Stimulated activated CD8-positive, alpha-beta memory T cell treated with anti-CD3 and anti-CD28 coated beads, Interleukin-2, amount 100 ng/mL, for 48 hours (primary cell): ENCODE data around the gene ITGA8.
"Not testable (repeated sequence)": the region's sequence is repeated elsewhere in the genome, so short reads cannot be mapped to it uniquely, and the experiment has no call there.

Experiments
- DNase-seq, 2 donors: peaks; one replicate each; pipeline ENCODE4 v3.0.0-alpha.2; 2020; ENCODE audit warnings: low read depth in 2 of 2

The ITGA8 gene

DNA sequence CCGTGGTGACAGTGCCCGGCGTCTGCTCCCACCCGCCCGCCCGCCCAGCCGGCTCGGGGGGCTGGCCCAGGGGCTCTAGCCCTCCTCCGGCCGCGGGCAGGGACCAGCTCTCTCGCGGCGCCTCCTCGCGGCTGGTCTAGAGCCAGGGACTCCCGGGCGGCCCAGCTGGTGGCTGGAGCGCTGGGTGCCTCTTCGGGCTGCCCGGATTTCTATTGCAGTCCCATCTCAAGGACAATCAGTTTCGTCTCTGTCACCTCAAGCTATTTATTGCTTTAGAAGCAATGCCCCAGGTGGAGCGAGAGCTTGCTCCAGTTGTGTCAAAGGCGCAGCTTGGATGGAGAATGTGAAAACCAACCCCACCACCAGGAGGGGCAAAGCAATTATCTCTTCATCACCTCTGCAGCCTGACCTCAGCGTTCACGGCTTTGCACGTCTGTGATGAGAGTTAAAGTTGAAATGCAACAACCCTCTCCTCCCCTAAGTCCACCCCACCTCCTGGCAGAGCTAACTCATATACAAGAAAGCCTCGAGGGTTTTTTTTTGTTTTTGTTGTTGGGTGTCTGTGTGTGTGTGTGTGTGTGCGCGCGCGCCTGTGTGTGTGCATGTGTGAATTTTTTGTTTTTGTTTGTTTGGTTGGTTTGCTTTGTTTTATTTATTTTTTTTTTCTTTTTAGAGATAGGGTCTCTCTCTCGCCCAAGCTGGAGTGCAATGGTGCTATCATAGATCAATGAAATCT, at the start of gene ITGA8:
Gene ITGA8 (minus strand): TSS at position 24 of the 736 bp plus-strand sequence. CDS start 151 bp downstream, outside the sequence.
- peak in 1 of 2 donors; percentile 3 for DNase-seq

DNA sequence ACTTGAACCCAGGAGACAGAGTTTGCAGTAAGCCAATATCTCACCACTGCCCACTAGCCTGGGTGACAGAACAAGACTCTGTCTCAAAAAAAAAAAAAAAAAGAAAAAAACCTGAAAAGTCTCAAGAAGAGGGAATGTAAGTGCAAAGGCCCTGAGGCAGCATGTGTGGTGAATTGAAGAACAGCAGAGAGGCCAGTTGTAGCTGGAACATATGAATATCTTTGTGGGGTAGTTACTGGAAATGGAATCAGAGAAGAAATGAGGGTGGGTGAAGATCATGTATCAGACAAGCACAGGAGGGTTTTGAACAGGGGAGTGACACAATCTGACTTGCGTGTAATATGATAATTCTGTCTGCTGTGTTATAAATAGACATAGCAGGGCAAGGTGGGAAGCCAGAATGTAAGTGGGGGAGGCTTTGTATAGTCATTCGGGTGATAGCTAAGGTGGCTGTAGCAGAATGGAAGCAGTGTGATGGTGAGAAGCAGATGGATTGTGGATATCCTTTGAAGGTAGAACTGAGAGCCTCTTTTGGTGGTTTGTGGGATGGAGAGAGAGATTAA, 45.3 kb upstream of the ITGA8 start:
- DNase-seq = no peak

DNA sequence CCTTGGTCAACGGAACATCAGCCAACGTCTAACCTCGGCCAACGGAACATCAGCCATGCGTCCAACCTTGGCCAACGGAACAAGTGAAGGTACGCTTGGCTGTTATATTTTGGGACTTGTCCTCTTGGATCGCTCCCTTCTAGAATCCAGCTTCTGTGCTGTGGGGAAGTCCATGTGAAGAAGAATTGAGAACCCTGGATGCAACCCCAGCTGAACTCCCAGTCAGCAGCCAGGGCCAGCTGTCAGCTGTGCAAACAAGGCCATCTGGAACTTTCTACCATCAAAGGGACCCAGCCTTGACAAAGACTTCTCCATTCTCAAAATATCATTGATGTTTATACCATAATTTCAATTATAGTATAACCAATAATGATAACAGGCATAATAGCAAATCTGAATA, 43.3 kb upstream of the ITGA8 start:
- no peak for DNase-seq

DNA sequence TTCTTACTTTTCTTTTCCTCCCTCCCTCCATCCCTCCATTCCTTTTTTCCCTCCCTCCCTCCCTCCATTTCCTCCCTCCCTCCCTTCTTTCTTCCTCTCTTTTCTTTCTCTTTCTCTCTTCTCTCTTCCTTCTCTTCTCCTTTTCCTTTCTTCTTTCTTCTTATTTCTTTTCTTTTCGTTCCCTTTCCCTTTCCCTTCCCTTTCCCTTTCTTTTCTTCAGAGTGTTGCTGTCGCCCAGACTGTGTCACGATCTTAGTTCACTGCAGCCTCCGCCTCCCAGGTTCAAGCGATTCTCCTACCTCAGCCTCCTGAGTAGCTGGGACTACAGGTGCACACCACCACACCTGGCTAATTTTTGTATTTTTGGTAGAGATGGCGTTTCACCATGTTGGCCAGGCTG, 42.5 kb upstream of the ITGA8 start:
- not testable (repeated sequence) for DNase-seq

DNA sequence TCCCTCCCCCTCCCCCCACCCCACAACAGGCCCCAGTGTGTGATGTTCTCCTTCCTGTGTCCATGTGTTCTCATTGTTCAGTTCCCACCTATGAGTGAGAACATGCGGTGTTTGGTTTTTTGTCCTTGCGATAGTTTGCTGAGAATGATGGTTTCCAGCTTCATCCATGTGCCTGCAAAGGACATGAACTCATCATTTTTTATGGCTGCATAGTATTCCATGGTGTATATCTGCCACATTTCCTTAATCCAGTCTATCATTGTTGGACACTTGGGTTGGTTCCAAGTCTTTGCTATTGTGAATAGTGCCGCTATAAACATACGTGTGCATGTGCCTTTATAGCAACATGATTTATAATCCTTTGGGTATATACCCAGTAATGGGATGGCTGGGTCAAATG, 41.5 kb upstream of the ITGA8 start:
- DNase-seq = not testable (repeated sequence)

DNA sequence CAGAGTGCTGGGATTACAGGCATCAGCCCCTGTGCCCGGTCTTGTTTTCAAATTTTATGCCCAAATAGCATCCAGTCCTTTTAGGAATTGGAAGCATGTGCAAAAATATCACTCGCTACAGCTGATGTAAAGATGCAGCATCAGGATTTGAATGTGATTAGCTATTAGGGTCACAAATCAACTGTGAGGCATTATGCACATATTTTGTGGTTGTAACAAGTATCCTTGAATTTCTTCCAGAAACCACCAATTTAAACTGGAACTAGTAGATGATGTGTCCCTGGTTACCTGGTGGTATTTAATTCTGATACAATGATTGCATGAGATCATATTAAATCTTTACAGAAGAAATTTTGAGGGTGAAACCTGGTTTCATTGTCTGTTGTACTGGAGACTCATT, 41.0 kb upstream of the ITGA8 start:
- DNase-seq = no peak

DNA sequence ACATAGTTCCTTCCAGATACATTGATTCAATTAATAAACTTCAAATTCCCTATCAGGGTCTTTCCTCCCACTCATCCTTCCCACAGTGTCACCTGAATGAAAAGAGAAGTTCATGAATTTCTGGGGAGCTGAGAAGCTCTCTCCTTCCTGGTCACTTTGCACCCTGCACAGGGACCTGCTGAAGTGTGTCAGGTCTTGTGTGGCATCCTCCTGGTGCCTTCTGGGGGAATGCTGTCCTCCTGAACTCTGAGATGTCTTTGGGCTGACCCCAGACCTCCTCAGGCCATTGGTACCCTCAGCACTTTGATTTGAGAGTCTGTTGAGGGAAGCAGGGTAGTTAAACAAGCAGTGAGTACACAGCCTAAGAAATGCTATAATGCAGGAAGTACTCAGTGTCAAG, 39.5 kb upstream of the ITGA8 start:
- no peak for DNase-seq

DNA sequence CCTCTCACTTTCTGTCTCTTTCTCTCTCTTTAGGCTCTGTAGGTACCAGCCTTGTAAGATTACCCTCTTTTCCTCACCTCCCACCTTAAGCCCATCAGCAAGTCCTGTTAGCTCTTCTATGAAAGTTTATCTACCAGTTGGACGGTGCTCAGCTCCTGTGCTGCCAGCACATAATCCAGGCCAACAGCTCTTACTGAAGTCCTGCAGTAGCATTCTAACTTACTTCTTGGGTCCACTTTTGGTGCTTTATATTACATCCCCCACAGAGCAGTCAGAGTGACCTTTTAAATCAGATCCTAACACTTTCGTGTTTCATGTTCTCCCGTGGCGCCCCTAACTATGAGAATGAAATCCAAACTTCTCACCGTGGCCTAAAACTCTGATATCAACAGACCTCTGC, 38.9 kb upstream of the ITGA8 start:
- no peak for DNase-seq

DNA sequence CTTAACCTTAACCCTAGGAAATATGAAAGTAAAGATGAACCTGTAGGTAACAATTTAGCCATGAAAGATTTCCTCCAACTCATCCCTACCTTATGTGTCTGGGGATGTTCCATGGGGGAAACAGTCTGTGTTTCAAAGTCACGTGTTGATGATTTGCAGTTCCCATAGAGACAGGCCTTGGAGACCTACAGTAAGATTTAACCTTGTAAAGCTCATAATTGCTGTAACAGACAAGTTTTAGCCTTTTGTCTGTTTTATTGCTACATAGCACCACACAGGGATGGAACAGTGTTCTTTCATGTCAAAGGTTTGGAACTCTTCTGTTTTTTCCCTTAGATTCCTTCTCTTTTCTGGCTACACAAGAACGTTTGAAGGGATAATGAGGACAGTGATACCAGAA, 35.2 kb upstream of the ITGA8 start:
- no peak for DNase-seq

DNA sequence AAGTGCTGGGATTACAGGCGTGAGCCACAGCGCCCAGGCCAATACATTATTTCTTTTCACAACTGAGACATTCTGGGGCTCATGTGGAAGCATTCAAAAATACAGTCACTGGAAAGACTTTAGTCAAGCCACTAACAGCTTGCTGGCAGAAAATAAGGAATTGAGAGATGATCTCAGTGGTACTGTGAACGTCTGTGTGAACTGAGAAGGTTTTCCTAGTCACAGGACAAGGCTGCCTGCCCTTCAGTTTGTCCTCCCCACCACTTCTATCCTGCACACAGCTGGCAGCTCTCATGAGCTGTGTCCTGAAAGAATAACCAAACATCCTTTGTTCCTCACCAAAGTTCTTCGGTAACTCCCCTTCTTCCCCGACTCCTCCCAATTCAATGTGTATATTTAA, 31.3 kb upstream of the ITGA8 start:
- DNase-seq = no peak

DNA sequence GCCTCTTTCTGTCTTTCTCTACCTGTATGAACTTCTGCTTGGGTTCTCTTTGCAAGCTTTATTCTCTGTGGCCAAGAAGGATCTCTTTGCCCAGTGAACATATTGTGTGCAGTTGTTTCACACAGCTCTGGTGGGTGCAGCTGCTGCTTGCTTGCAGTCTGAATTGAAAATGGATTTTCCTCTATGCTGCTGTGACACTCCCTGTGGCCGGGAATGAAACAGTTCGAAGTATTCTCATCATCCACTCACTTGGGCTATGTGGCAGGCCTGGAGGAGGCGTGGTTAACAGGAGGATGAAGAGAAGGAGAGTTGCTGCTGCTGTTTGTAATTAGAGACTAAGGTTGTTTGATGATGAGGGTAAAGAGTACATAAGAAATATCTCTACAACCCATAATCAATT, 28.4 kb upstream of the ITGA8 start:
- no peak for DNase-seq

DNA sequence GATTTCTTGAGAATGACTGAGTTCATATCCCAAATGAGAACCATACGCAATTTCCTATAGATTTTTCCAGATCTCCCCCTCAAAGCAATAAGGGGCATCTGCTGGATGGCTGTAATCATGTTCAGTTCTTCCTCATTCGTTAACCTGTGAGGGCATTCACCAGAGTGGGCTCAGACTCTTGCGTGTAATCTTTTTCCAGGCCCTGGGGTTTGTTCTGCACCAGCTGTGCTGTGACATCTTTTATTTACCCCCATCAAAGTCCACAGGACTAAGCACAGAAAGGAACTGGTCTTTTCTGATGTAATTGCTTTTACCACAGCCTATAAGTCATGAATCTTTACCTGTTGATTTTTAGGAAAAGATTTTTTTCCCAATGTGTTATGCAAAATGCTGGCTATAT, 27.9 kb upstream of the ITGA8 start:
- DNase-seq = no peak

DNA sequence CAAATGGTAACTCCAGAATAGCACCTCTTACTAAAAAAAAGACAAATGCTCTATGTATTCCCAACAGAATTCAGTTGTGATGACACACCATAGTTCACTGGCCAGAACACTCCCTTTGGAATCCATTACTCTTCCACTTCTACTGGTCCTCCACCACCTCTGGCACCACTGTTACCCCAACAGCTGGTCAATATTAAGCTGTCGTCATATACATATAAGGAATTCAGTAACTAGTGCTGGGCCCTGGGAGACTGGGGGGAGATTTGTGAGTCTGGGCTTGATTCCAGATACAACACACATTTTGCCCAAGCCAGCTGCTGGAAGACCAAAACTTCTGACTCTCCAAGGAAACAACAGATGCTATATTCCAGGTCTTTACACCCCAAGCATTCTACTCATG, 26.0 kb upstream of the ITGA8 start:
- DNase-seq = no peak

DNA sequence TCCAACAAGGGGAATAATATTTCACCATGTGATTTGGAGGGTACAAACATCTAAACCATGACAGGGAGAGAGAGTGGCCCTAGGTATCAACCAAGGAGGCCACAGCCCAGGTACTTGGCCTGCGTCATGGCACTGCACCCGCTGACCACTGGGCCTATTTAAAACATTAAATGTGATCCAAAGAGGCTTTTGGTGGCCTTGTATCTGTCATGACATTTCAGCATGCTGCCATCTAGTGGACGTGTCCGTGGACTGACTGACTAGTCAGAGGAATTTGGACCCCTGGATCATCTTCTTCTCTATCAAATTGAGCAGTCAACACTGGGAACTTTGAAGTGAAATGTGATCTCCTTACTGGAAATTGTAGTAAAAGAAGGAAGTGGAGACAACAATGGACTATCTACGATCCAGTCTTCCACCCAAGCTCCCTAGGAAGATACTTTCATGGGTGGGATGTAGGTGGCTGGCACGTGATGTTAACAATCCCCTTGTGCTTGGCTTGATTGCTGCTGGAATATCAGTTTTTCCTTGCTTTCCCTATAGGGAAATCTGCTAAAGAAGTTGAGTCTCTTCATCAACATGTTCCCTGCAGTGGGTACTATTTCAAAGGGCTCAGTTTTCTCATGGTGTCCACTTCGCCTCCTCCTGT, 24.6 kb upstream of the ITGA8 start:
- DNase-seq = peak; percentile 7 to 20

DNA sequence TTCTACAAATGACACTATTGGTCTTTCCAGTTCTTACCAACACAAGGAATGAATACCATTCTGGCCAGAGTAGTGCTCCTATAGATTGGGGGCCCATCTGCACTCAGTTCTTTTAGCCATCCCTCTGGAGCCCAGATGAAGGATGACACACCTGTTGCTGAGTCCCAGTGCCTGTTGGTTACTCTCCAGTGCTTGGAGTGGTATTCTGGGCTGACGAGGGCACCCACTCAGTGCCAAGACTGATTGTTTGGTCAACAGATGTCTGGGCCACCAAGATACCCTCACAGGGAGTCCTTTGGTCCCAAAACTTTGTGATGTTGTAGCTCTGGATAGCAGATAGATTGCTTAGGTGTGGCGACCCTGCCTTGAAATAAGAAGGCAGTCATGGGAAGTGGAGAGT, 23.7 kb upstream of the ITGA8 start:
- no peak for DNase-seq

DNA sequence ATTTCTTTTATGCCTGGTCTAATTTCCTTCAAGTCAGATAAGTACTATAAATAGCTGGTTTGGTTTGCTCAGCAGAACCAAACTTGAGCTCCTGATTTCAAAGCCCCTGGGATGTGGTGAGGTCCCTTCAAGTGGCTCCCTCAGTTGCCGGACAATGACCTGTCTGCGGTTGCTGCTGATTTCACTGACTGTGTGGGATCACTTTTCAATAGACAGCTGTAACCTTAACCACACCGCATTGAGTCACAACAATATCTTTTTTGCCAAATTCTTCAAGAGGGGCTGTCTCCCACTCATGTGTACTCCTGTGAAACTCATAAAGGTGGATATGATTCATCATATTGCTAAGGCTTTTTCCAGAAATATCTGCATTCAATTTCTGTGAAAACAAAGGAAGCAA, 23.1 kb upstream of the ITGA8 start:
- DNase-seq = no peak

DNA sequence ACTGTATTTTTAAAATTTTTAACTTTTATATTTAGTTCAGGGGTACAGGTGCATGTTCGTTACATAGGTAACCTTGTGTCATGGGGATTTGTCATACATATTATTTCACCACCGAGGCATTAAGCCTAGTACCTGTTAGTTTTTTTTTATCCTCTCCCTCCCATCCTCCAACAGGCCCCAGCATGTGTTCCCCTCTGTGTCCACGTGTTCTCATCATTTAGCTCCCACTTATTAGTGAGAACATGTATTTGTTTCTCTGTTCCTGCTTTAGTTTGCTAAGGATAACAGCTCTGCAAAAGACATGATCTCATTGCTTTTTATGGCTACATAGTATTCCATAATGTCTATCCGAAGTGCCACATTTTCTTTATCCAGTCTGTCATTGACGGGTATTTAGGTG, 22.4 kb upstream of the ITGA8 start:
- no peak for DNase-seq

DNA sequence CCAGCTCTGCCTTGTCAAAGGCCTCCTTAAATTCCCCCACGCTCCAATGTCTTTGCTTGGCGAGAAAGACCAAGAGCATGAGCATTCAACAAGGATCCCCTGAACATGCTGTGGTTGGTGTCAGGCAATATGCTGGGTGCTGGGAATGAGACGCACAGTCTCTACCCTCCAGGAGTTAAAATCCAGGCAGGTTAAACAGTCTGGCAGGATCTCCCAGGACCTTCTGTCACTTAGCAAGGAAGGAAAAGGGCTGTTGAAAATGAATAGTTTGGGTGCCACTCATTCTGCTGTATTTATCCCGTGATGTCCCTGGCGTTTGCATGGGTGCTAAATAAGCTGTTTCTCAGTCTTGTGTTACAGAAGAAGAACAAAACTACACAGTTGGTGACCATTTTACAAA, 21.9 kb upstream of the ITGA8 start:
- DNase-seq = no peak

DNA sequence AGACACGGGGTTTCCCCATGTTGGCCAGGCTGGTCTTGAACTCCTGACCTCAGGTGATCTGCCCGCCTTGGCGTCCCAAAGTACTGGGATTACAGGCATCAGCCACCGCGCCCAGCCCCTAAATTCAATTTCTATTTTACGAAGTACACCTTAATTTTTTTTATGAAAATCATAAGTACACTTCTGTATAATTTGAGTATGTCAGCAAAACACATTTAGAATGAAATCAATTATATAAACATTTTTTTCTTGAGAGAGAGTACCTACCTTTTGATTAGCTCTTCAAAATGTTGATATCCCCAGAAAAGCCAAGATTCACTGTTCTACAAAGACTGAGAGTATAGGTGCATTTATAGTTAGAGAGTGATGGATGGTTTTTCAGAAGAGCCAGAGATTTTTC, 20.5 kb upstream of the ITGA8 start:
- DNase-seq = no peak

DNA sequence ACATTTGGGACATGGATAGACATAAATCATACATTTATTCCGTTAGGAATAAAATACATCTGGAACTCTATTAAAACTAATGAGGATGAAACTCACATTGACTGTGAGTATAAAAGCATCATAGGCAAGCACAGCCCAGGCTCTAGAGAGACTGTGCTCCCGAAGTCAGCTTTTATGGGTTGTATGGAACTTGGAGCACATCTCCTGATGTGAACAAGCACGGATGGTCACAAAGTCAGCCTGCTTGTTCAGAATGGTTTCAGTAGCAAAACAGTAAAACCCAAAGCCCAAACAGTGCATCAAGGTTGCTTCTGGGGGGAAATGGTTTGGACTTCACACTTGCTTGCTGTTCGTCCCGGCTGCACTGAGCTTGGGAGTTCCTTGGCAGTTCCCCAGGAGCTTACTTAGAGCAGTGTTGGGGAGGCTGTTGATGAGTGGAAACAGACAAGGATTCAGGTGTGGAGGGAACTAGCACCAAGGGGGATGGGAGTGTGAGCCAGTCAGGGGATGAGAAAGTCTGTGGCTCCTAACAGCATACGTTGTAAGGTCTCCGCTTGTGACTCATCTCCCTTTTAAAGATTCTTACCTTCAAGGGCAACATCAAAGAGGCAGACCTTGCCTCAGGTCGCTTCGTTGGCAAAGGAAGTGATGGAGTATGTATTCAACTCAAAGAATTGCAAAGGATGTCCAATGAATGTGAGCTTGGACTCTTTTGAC, 19.7 kb upstream of the ITGA8 start:
- DNase-seq = no peak

DNA sequence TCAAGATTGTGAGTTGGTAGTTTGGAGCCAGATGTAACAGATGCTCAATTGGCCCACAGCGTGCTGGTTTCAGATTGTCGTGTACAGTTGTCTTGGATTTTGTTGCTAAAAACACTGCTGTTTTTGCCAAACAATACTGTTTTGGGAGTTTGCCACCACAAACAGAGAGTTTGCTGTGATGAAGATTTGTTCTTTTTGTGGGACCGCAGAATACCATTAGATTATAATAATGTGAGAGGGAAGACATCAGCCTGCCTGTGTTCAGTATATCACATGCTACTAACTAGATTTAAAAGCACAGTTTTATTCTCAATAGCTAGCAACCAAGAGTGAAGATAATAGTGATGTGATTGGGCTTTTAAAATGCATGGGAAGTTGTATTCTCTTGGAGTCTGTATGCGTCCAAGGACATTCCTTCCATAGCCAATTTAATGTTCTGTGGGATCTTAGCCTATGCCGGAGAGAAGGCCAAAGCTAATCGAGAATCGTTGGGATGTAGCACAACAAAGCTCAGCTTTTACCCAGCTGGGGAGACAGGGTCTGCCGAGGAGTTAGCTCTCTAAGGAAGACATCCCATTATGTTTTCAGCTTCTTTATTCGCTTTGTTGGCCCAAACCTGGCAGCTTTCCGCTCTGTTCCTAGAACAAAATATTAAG, 18.7 kb upstream of the ITGA8 start:
- DNase-seq = no peak

DNA sequence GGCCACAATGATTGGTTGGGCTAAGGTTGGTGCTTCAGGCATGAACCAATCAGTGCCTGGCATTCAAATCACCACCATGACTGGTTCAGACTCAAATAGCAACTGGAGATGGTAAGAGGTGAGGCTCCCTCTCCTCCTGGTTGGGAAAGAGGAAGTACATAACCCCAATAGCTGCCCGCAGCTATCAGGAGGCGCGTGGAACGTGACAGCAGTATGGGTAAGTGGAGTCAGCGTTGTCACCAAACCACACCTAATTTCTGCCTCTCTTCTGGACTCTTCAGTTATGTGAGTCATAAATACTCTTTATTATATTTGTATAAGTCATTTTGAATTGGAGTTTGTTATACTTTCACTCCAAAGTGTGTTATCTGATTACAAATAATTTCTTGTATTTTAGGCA, 17.9 kb upstream of the ITGA8 start:
- DNase-seq = no peak
